Neural cell (in vitro differentiated cells): ENCODE data around the gene FLT3LG. TPM values are rescaled to one million over a fixed set of nuclear protein-coding genes. Genes with fewer than 3 reads are reported as not detected.

Experiments
- H2AFZ ChIP-seq: fragments of 200-600, 300-800 bp; sonication (generic), shearing (Covaris generic); 2 replicates; pipeline ENCODE4 v1.6.0; 2014; ENCODE audit warnings: low read depth, mild to moderate bottlenecking, antibody characterized with exemption, low read length, moderate library complexity
- H3F3A ChIP-seq: fragments of 200-600 bp; shearing (Covaris generic); 2 replicates; pipeline ENCODE4 v1.6.1; 2016; ENCODE audit warnings: mild to moderate bottlenecking, moderate library complexity, mixed read lengths, antibody characterized with exemption, low read length; ENCODE audit not compliant: insufficient read depth, poor library complexity, severe bottlenecking
- H3K27ac ChIP-seq: fragments of 200-600, 300-800 bp; sonication (generic), shearing (Covaris generic); 2 replicates; pipeline ENCODE4 v1.5.1; 2014; ENCODE audit warnings: mild to moderate bottlenecking, low read length, moderate library complexity
- H3K27me3 ChIP-seq: fragments of 300-800, 200-600 bp; sonication (generic), shearing (Covaris generic); 2 replicates; pipeline ENCODE4 v1.6.0; 2014; ENCODE audit warnings: mild to moderate bottlenecking, low read depth, low read length, moderate library complexity; ENCODE audit not compliant: insufficient read depth
- H3K36me3 ChIP-seq: fragments of 300-800, 200-600 bp; sonication (generic), shearing (Covaris generic); 2 replicates; pipeline ENCODE4 v1.5.1; 2014; ENCODE audit warnings: mild to moderate bottlenecking, antibody characterized with exemption, low read length, moderate library complexity; ENCODE audit not compliant: insufficient read depth
- H3K4me2 ChIP-seq: fragments of 300-800, 200-600 bp; sonication (generic), shearing (Covaris generic); 2 replicates; pipeline ENCODE4 v1.6.0; 2014; ENCODE audit warnings: mild to moderate bottlenecking, low read length
- H3K4me3 ChIP-seq: fragments of 300-800, 200-600 bp; sonication (generic), shearing (Covaris generic); 2 replicates; pipeline ENCODE4 v1.5.1; 2014; ENCODE audit warnings: mild to moderate bottlenecking, low read length, moderate library complexity
- H3K79me2 ChIP-seq: fragments of 200-600 bp; shearing (Covaris generic); replicated peaks from 2 replicates; pipeline ENCODE4 v1.6.0; 2014; ENCODE audit warnings: mild to moderate bottlenecking, low read length, moderate library complexity; ENCODE audit not compliant: insufficient read depth
- H3K9ac ChIP-seq: fragments of 300-800, 200-600 bp; sonication (generic), shearing (Covaris generic); 2 replicates; pipeline ENCODE4 v1.6.1; 2016; ENCODE audit warnings: mild to moderate bottlenecking, low read length, mixed read lengths
- H3K9me2 ChIP-seq: fragments of 200-600 bp; shearing (Covaris generic); 2 replicates; pipeline ENCODE4 v1.6.1; 2016; ENCODE audit warnings: mild to moderate bottlenecking, low read length, mixed read lengths; ENCODE audit not compliant: insufficient read depth
- H3K9me3 ChIP-seq: fragments of 200-600, 300-800 bp; sonication (generic), shearing (Covaris generic); 2 replicates; pipeline ENCODE4 v1.6.1; 2016; ENCODE audit warnings: mild to moderate bottlenecking, mixed run types, low read length, moderate library complexity, mixed read lengths
- H4K20me1 ChIP-seq: fragments of 200-600 bp; shearing (Covaris generic); 2 replicates; pipeline ENCODE4 v1.6.1; 2016; ENCODE audit warnings: mild to moderate bottlenecking, mixed run types; ENCODE audit not compliant: insufficient read depth
- EP300 ChIP-seq: fragments of 450-650 bp; conservative IDR thresholded peaks from 2 replicates; pipeline ENCODE4 v1.6.1; 2014; ENCODE audit warnings: antibody characterized with exemption, mild to moderate bottlenecking, moderate library complexity; ENCODE audit not compliant: poor library complexity, severe bottlenecking
- EZH2 ChIP-seq: fragments of 200-600, 300-800 bp; shearing (Covaris generic), sonication (generic); IDR thresholded peaks from 2 replicates; pipeline ENCODE4 v1.6.1; 2014; ENCODE audit warnings: antibody characterized with exemption, low read length, borderline replicate concordance, mild to moderate bottlenecking; ENCODE audit not compliant: insufficient read depth, poor library complexity, severe bottlenecking
- MXI1 ChIP-seq: fragments of 450-650 bp; conservative IDR thresholded peaks from 2 replicates; pipeline ENCODE4 v1.6.1; 2014; ENCODE audit warnings: antibody characterized with exemption, mild to moderate bottlenecking; ENCODE audit not compliant: poor library complexity, severe bottlenecking
- POLR2AphosphoS5 ChIP-seq: IDR thresholded peaks from 2 replicates; pipeline ENCODE4 v1.6.1; 2012
- RAD21 ChIP-seq: fragments of 450-650 bp; conservative IDR thresholded peaks from 2 replicates; pipeline ENCODE4 v1.6.1; 2014; ENCODE audit warnings: antibody characterized with exemption, mild to moderate bottlenecking, moderate library complexity
- SMC3 ChIP-seq: fragments of 450-650 bp; conservative IDR thresholded peaks from 2 replicates; pipeline ENCODE4 v1.6.1; 2014; ENCODE audit warnings: antibody characterized with exemption, mild to moderate bottlenecking, moderate library complexity; ENCODE audit not compliant: poor library complexity
- TAF1 ChIP-seq: IDR thresholded peaks from 2 replicates; pipeline ENCODE4 v1.6.1; 2012; ENCODE audit warnings: low read depth
- polyA plus RNA-seq: library from polyadenylated mRNA; depleted of rRNA; stranded (reverse); fragments of >200 nt; gene quantifications from 2 replicates; pipeline ENCODE4 v1.2.3, GENCODE V29; 2014
- TF ChIP-seq, protein P1 (sequence below): IDR thresholded peaks from 2 replicates; pipeline ENCODE4 v1.6.1; 2012; ENCODE audit warnings: borderline replicate concordance
- TF ChIP-seq, protein P2 (sequence below): fragments of 450-650 bp; IDR thresholded peaks from 2 replicates; pipeline ENCODE4 v1.5.1; 2014; ENCODE audit warnings: antibody characterized with exemption, mild to moderate bottlenecking, moderate library complexity; ENCODE audit not compliant: poor library complexity, severe bottlenecking

The FLT3LG gene
- polyA plus RNA-seq, 1 donor from 2014 or later = not detected

GRCh38 chr19:49498475-49498874, 24.5 kb downstream of the FLT3LG start:
- peaks cover 10% of the 10 kb centered on the region for H3K36me3 ChIP-seq
- no peaks in the 10 kb centered on the region for H3K27me3 ChIP-seq
- no peaks in the 10 kb centered on the region for H3K9me3 ChIP-seq
- H3K4me2 ChIP-seq = peak overlapping the region; percentile 94
- no peaks in the 10 kb centered on the region for H4K20me1 ChIP-seq
- no peak overlapping the region for H3K27ac ChIP-seq
- H2AFZ ChIP-seq = no peak overlapping the region
- peaks cover 20% of the 10 kb centered on the region for H3K79me2 ChIP-seq
- TF ChIP-seq MXI1 = no peak
- no peak for TF ChIP-seq RAD21
- no peak for TF ChIP-seq TAF1
- TF ChIP-seq, protein P1, sequence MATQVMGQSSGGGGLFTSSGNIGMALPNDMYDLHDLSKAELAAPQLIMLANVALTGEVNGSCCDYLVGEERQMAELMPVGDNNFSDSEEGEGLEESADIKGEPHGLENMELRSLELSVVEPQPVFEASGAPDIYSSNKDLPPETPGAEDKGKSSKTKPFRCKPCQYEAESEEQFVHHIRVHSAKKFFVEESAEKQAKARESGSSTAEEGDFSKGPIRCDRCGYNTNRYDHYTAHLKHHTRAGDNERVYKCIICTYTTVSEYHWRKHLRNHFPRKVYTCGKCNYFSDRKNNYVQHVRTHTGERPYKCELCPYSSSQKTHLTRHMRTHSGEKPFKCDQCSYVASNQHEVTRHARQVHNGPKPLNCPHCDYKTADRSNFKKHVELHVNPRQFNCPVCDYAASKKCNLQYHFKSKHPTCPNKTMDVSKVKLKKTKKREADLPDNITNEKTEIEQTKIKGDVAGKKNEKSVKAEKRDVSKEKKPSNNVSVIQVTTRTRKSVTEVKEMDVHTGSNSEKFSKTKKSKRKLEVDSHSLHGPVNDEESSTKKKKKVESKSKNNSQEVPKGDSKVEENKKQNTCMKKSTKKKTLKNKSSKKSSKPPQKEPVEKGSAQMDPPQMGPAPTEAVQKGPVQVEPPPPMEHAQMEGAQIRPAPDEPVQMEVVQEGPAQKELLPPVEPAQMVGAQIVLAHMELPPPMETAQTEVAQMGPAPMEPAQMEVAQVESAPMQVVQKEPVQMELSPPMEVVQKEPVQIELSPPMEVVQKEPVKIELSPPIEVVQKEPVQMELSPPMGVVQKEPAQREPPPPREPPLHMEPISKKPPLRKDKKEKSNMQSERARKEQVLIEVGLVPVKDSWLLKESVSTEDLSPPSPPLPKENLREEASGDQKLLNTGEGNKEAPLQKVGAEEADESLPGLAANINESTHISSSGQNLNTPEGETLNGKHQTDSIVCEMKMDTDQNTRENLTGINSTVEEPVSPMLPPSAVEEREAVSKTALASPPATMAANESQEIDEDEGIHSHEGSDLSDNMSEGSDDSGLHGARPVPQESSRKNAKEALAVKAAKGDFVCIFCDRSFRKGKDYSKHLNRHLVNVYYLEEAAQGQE = no peak
- no peak for TF ChIP-seq EZH2
- TF ChIP-seq SMC3 = no peak
- TF ChIP-seq, protein P2, sequence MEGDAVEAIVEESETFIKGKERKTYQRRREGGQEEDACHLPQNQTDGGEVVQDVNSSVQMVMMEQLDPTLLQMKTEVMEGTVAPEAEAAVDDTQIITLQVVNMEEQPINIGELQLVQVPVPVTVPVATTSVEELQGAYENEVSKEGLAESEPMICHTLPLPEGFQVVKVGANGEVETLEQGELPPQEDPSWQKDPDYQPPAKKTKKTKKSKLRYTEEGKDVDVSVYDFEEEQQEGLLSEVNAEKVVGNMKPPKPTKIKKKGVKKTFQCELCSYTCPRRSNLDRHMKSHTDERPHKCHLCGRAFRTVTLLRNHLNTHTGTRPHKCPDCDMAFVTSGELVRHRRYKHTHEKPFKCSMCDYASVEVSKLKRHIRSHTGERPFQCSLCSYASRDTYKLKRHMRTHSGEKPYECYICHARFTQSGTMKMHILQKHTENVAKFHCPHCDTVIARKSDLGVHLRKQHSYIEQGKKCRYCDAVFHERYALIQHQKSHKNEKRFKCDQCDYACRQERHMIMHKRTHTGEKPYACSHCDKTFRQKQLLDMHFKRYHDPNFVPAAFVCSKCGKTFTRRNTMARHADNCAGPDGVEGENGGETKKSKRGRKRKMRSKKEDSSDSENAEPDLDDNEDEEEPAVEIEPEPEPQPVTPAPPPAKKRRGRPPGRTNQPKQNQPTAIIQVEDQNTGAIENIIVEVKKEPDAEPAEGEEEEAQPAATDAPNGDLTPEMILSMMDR = no peak
- no peak for TF ChIP-seq POLR2AphosphoS5
- TF ChIP-seq EP300 = no peak
- H3K9ac ChIP-seq = peak overlapping the region; percentile 38
- H3F3A ChIP-seq = no peaks in the 10 kb centered on the region
- no peaks in the 10 kb centered on the region for H3K9me2 ChIP-seq
- peak overlapping the region; percentile 91 for H3K4me3 ChIP-seq

GRCh38 chr19:49499030-49499670, 25.1 kb downstream of the FLT3LG start:
- Histone ChIP-seq H2AFZ (no peak overlapping the region), H3K9me3 (no peaks in the 10 kb centered on the region), H3K27ac (no peak overlapping the region), H3K4me3 (peak overlapping the region; percentile 91), H3F3A (no peaks in the 10 kb centered on the region), H3K36me3 (peaks cover 10% of the 10 kb centered on the region), H3K9me2 (no peaks in the 10 kb centered on the region), H3K27me3 (no peaks in the 10 kb centered on the region), H3K9ac (peak overlapping the region; percentile 38), H3K4me2 (no peak overlapping the region), H3K79me2 (peaks cover 20% of the 10 kb centered on the region), H4K20me1 (no peaks in the 10 kb centered on the region)
- TF ChIP-seq RAD21 (no peak), MXI1 (no peak), EZH2 (no peak), TAF1 (no peak), EP300 (no peak), POLR2AphosphoS5 (no peak), SMC3 (no peak)
- TF ChIP-seq, protein P2 = no peak
- TF ChIP-seq, protein P1 = no peak
